Measurements from ENCODE around the gene CTNND2. TPM values are rescaled to one million over a fixed set of nuclear protein-coding genes. Genes with fewer than 3 reads are reported as not detected.
A peak's percentile ranks its signal among the peaks of the same experiment; 100 is the strongest.

CTNND2 gene
- total and polyA plus RNA-seq, 4 donors = 0.30 to 2.2 (median 0.71) TPM

DNA sequence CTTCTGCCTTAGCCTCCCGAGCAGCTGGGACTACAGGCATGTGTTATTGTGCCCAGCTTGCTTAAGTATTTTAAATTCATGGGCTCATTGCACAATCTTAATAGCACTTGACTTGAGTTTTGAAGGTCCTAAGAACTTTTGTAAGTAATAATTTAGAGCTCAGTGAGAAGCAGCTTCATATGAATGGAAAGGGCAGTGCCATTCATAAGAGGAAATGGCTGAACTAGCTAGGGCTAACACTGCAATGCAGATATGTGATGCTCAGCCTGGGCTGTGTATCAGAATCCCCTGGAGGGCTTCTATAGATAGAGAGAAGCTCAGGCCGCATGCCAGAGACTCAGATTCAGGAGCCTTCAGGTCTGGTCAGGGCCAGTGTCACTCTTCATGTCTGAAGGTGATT lies 847.7 kb downstream of the CTNND2 start:
- Histone ChIP-seq H3K4me3 (no peak overlapping the region), H3K4me1 (ENCODE audit: control insufficient read depth in 5 of 5, insufficient read depth in 5 of 5, low read length in 5 of 5) (no peaks in the 10 kb centered on the region), H3K36me3 (ENCODE audit: control insufficient read depth in 4 of 4, insufficient read depth in 4 of 4, low read length in 4 of 4) (no peaks in the 10 kb centered on the region), H3K9ac (ENCODE audit: insufficient read depth in 1 of 2, low read length in 2 of 2) (no peak overlapping the region), H3K27ac (ENCODE audit: low read depth in 1 of 2, low read length in 1 of 2) (no peak overlapping the region), H3K27me3 (ENCODE audit: control insufficient read depth in 3 of 3, insufficient read depth in 3 of 3, low read length in 2 of 3) (no peaks in the 10 kb centered on the region), H3K9me3 (ENCODE audit: control insufficient read depth in 4 of 4, insufficient read depth in 3 of 4, low read length in 3 of 4) (peaks cover 0 to 7% (median 0%) of the 10 kb centered on the region in 4 donors)
- TF ChIP-seq, protein P1, sequence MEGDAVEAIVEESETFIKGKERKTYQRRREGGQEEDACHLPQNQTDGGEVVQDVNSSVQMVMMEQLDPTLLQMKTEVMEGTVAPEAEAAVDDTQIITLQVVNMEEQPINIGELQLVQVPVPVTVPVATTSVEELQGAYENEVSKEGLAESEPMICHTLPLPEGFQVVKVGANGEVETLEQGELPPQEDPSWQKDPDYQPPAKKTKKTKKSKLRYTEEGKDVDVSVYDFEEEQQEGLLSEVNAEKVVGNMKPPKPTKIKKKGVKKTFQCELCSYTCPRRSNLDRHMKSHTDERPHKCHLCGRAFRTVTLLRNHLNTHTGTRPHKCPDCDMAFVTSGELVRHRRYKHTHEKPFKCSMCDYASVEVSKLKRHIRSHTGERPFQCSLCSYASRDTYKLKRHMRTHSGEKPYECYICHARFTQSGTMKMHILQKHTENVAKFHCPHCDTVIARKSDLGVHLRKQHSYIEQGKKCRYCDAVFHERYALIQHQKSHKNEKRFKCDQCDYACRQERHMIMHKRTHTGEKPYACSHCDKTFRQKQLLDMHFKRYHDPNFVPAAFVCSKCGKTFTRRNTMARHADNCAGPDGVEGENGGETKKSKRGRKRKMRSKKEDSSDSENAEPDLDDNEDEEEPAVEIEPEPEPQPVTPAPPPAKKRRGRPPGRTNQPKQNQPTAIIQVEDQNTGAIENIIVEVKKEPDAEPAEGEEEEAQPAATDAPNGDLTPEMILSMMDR (IDR thresholded peaks at IDR 0.05; ENCODE audit: control extremely low read depth, extremely low read depth) = no peak
- DNase-seq (peak in 1 of 3 donors; percentile 14), ATAC-seq (ENCODE audit: insufficient read depth, low FRiP score) (no peak)
- WGBS, 2 donors = 78 to 90% methylated on average over 2 of the region's 2 CpGs

DNA sequence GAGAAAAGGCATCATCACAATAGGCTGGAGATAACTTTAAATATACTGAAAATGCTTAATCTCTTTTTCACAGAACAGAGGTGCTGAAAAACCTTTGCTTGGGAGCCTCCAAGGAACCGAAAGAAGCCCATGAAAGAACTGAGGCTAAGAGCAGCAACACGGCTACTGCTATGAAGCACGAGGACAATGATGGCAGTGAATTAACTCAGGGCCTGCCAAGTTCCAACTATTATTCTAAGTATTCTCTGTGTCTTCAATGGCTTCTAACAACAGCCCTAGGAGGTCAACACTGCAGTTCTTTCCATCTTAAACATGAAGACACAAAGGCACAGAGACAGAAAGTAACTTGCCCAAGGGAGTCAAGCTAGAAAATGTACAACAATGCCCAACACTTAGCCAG lies 850.2 kb downstream of the CTNND2 start:
- DNase-seq (no peak), ATAC-seq (ENCODE audit: insufficient read depth, low FRiP score) (no peak)
- no peaks in the 10 kb centered on the region for H3K27me3 ChIP-seq (ENCODE audit: control insufficient read depth in 3 of 3, insufficient read depth in 3 of 3, low read length in 2 of 3)
- H3K36me3 ChIP-seq (ENCODE audit: control insufficient read depth in 4 of 4, insufficient read depth in 4 of 4, low read length in 4 of 4) = no peaks in the 10 kb centered on the region
- TF ChIP-seq, protein P1 (IDR thresholded peaks at IDR 0.05; ENCODE audit: control extremely low read depth, extremely low read depth) = no peak
- no peak overlapping the region for H3K27ac ChIP-seq (ENCODE audit: low read depth in 1 of 2, low read length in 1 of 2)
- H3K4me3 ChIP-seq = no peak overlapping the region
- peaks cover 0 to 7% (median 0%) of the 10 kb centered on the region in 4 donors for H3K9me3 ChIP-seq (ENCODE audit: control insufficient read depth in 4 of 4, insufficient read depth in 3 of 4, low read length in 3 of 4)
- WGBS, 2 donors = 82 to 87% methylated on average over 3 of the region's 3 CpGs
- H3K9ac ChIP-seq (ENCODE audit: insufficient read depth in 1 of 2, low read length in 2 of 2) = no peak overlapping the region
- no peaks in the 10 kb centered on the region for H3K4me1 ChIP-seq (ENCODE audit: control insufficient read depth in 5 of 5, insufficient read depth in 5 of 5, low read length in 5 of 5)

DNA sequence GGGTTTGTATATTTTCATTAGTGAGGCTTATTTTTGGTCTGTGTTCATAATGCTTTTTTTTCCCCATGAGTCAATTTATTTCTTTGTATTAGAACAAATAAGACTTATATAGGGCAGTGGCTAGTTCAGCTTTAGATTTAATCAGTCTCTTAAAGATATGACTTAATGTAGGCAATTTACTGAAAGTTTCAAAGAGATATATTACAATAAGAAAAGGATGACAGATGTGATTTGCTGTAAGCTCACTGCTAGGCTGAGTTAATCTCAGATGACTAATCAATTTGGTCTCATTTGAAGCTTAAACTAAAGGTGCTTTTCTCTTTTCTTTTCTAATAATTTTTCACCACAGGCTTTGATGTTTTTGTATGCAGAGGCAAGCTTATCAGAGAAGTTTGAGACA lies 851.4 kb downstream of the CTNND2 start:
- Histone ChIP-seq H3K4me1 (ENCODE audit: control insufficient read depth in 5 of 5, insufficient read depth in 5 of 5, low read length in 5 of 5) (no peaks in the 10 kb centered on the region), H3K27ac (ENCODE audit: low read depth in 1 of 2, low read length in 1 of 2) (no peak overlapping the region), H3K36me3 (ENCODE audit: control insufficient read depth in 4 of 4, insufficient read depth in 4 of 4, low read length in 4 of 4) (no peaks in the 10 kb centered on the region), H3K4me3 (no peak overlapping the region), H3K27me3 (ENCODE audit: control insufficient read depth in 3 of 3, insufficient read depth in 3 of 3, low read length in 2 of 3) (no peaks in the 10 kb centered on the region), H3K9me3 (ENCODE audit: control insufficient read depth in 4 of 4, insufficient read depth in 3 of 4, low read length in 3 of 4) (peaks cover 0 to 2% (median 0%) of the 10 kb centered on the region in 4 donors), H3K9ac (ENCODE audit: insufficient read depth in 1 of 2, low read length in 2 of 2) (no peak overlapping the region)
- TF ChIP-seq, protein P1 (IDR thresholded peaks at IDR 0.05; ENCODE audit: control extremely low read depth, extremely low read depth) = no peak
- no peak for ATAC-seq (ENCODE audit: insufficient read depth, low FRiP score)
- DNase-seq = no peak

DNA sequence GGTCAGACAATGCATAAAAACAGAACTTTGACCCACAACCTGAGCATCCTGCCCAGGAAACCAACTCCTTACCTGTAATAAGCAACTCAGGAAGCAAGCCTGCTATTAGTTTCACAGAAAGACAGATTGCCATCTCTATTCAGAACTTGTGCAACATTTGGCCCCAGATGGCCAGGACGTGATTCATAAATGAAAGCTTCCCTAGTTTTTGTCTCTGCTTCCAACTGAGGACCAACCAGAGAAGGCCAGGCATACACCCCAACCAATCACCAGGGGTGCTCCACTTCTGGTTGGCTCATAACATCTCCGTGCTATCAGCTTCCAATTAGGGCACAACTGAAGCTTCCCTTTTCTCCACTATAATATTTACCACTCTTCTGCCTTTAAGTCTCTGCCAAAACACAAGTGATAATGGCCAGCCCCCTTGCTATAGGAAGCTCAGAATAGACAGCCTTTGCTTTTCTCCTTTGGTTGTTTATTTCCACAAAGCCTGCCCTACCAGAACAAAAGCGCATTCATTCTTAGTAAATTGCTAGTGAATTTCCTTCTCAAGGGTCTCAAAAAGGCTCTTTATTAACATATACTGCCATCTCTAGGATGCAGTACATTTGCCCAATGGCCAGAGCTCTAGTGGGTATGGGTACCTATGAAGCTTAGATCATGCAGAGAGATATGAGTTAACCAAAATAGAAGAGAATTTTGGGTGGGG lies 853.5 kb downstream of the CTNND2 start:
- WGBS, 2 donors = 52 to 59% methylated on average over 3 of the region's 3 CpGs
- TF ChIP-seq, protein P1 (IDR thresholded peaks at IDR 0.05; ENCODE audit: control extremely low read depth, extremely low read depth) = no peak
- ATAC-seq (ENCODE audit: insufficient read depth, low FRiP score) (no peak), DNase-seq (no peak)
- Histone ChIP-seq H3K27ac (ENCODE audit: low read depth in 1 of 2, low read length in 1 of 2) (no peak overlapping the region), H3K4me3 (no peak overlapping the region), H3K27me3 (ENCODE audit: control insufficient read depth in 3 of 3, insufficient read depth in 3 of 3, low read length in 2 of 3) (no peaks in the 10 kb centered on the region), H3K36me3 (ENCODE audit: control insufficient read depth in 4 of 4, insufficient read depth in 4 of 4, low read length in 4 of 4) (no peaks in the 10 kb centered on the region), H3K9ac (ENCODE audit: insufficient read depth in 1 of 2, low read length in 2 of 2) (no peak overlapping the region), H3K9me3 (ENCODE audit: control insufficient read depth in 4 of 4, insufficient read depth in 3 of 4, low read length in 3 of 4) (peaks cover 0 to 1% (median 0%) of the 10 kb centered on the region in 4 donors), H3K4me1 (ENCODE audit: control insufficient read depth in 5 of 5, insufficient read depth in 5 of 5, low read length in 5 of 5) (no peaks in the 10 kb centered on the region)
